A673 (cell line): ENCODE measurements around the gene S100A16.

Experiments
- EZH2 ChIP-seq: fragments of 200-600 bp; sonication (generic); IDR thresholded peaks from 2 replicates; pipeline ENCODE4 v1.6.1; 2017; ENCODE audit warnings: borderline replicate concordance, low read depth, mild to moderate bottlenecking, mixed read lengths, antibody characterized with exemption, low read length; ENCODE audit not compliant: poor library complexity, severe bottlenecking
- TF ChIP-seq, protein P1 (sequence below): fragments of 300-800, 200-600 bp; sonication (generic); conservative IDR thresholded peaks from 2 replicates; pipeline ENCODE4 v1.5.1; 2017; ENCODE audit warnings: low read depth, mild to moderate bottlenecking, antibody characterized with exemption, low read length, moderate library complexity, mixed read lengths

DNA sequence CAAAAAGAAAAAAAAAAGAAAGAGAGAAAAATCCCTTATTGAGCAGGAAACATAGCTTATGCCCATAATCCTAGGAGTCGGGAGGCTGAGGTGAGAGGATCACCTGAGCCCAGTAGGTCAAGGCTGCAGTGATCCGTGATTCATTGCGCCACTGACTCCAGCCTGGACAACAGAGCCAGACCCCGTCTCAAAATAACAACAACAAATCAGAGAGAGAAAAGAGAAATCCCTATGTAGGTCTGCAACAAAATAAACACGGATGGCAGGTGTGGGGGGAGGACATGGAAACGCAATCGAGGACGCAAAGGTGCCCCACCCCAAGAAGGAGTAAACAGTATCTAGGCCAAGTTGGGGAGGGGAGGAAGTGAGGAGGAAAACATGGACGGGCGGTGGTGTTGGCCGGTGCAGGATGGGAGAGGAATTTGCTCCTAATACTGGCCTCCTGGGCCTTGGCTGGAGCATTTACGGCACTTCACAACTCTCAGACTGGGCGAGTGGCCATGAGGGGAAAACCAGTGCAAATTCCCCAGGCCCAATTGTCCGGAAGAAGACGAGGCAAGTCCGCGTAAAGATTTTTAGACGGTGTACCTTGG, 20.3 kb upstream of the S100A16 start:
- TF ChIP-seq, protein P1, sequence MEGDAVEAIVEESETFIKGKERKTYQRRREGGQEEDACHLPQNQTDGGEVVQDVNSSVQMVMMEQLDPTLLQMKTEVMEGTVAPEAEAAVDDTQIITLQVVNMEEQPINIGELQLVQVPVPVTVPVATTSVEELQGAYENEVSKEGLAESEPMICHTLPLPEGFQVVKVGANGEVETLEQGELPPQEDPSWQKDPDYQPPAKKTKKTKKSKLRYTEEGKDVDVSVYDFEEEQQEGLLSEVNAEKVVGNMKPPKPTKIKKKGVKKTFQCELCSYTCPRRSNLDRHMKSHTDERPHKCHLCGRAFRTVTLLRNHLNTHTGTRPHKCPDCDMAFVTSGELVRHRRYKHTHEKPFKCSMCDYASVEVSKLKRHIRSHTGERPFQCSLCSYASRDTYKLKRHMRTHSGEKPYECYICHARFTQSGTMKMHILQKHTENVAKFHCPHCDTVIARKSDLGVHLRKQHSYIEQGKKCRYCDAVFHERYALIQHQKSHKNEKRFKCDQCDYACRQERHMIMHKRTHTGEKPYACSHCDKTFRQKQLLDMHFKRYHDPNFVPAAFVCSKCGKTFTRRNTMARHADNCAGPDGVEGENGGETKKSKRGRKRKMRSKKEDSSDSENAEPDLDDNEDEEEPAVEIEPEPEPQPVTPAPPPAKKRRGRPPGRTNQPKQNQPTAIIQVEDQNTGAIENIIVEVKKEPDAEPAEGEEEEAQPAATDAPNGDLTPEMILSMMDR, result no peak
- no peak for TF ChIP-seq EZH2
